Calu3 (cell line): ENCODE data around the gene OMP. TPM values are rescaled to one million over a fixed set of nuclear protein-coding genes. Genes with fewer than 3 reads are reported as not detected.

ENCODE experiments used
- BruUV-seq: library from RNA; stranded (reverse); fragments of 400-500 nt; replicated peaks from 2 replicates; lab custom pipeline; 2021; lab: Mats Ljungman, UMichigan
- CTCF ChIA-PET: fragments of 300-600 bp; sonication (Branson Sonifier 250); formaldehyde crosslinking; loops from one replicate; lab custom pipeline; 2022; ENCODE audit warnings: antibody characterized with exemption; lab: Charles Lee
- DNase-seq: peaks from one replicate; pipeline ENCODE4 v3.0.0; 2022
- H3K27ac Mint-ChIP-seq: one replicate; pipeline ENCODE4 v1.8.0; 2022; ENCODE audit warnings: mixed read lengths; ENCODE audit not compliant: unreplicated experiment
- H3K27me3 Mint-ChIP-seq: one replicate; pipeline ENCODE4 v1.8.0; 2022; ENCODE audit warnings: mixed read lengths; ENCODE audit not compliant: unreplicated experiment
- H3K36me3 Mint-ChIP-seq: one replicate; pipeline ENCODE4 v1.8.0; 2022; ENCODE audit warnings: mild to moderate bottlenecking, moderate library complexity, mixed read lengths; ENCODE audit not compliant: insufficient read depth, unreplicated experiment
- H3K4me1 Mint-ChIP-seq: one replicate; pipeline ENCODE4 v1.8.0; 2022; ENCODE audit warnings: mild to moderate bottlenecking, low read depth, mixed read lengths; ENCODE audit not compliant: unreplicated experiment
- H3K4me3 Mint-ChIP-seq: one replicate; pipeline ENCODE4 v1.8.0; 2022; ENCODE audit warnings: mild to moderate bottlenecking, low read depth, moderate library complexity, mixed read lengths; ENCODE audit not compliant: unreplicated experiment
- H3K9me3 Mint-ChIP-seq: one replicate; pipeline ENCODE4 v1.8.0; 2022; ENCODE audit warnings: low read depth, mixed read lengths; ENCODE audit not compliant: unreplicated experiment
- CTCF ChIP-seq: fragments of 200-600 bp; IDR thresholded peaks from one replicate; pipeline ENCODE4 v1.8.0; 2022; ENCODE audit warnings: antibody characterized with exemption; ENCODE audit not compliant: unreplicated experiment
- intact Hi-C: fragments of 100-400 bp; cut with micrococcal nuclease; formaldehyde crosslinking; loops from one replicate; pipeline ENCODE4 v1.10.0; 2022; ENCODE audit not compliant: unreplicated experiment
- total RNA-seq: library from RNA; stranded (reverse); gene quantifications from 2 replicates; pipeline ENCODE4 v1.2.3, GENCODE V29; 2022

OMP gene
- total RNA-seq, 1 experiment from 2014 or later, result 1.1 TPM

- no peak for DNase-seq
- Mint-ChIP-seq H3K4me1 (peaks cover 6% of the 10 kb centered on the region), H3K27me3 (peaks cover 53% of the 10 kb centered on the region), H3K36me3 (no peaks in the 10 kb centered on the region), H3K27ac (no peak overlapping the region), H3K9me3 (no peaks in the 10 kb centered on the region), H3K4me3 (no peak overlapping the region)
- TF ChIP-seq CTCF, result no peak
- CTCF ChIA-PET, result interaction anchor here (0.7 kb wide), 1 partner anchor 435 kb away, joined by 10 read pairs; no protein-coding TSS in a partner anchor
- intact Hi-C loops, result no loop called here
- no TSS peak for BruUV-seq
Measured at GRCh38 chr11:77147036-77147315, 44.3 kb downstream of the OMP start.

GRCh38 chr11:77147668-77148321, 45.2 kb downstream of the OMP start:
- H3K4me3 Mint-ChIP-seq, result peak overlapping the region; percentile 54
- peaks cover 56% of the 10 kb centered on the region for H3K27me3 Mint-ChIP-seq
- no peak for DNase-seq
- H3K27ac Mint-ChIP-seq, result no peak overlapping the region
- H3K4me1 Mint-ChIP-seq, result peaks cover 6% of the 10 kb centered on the region
- H3K36me3 Mint-ChIP-seq, result no peaks in the 10 kb centered on the region
- no peak for TF ChIP-seq CTCF
- CTCF ChIA-PET, result interaction anchor here (0.7 kb wide), 1 partner anchor 436 kb away, joined by 10 read pairs; no protein-coding TSS in a partner anchor
- BruUV-seq, result no TSS peak
- intact Hi-C loops, result no loop called here
- H3K9me3 Mint-ChIP-seq, result no peaks in the 10 kb centered on the region

- no TSS peak for BruUV-seq
- CTCF ChIA-PET, result no interaction called here
- no peaks in the 10 kb centered on the region for H3K36me3 Mint-ChIP-seq
- H3K27me3 Mint-ChIP-seq, result peaks cover 60% of the 10 kb centered on the region
- H3K9me3 Mint-ChIP-seq, result no peaks in the 10 kb centered on the region
- intact Hi-C loops, result no loop called here
- TF ChIP-seq CTCF, result no peak
- H3K4me1 Mint-ChIP-seq, result peaks cover 6% of the 10 kb centered on the region
- DNase-seq, result no peak
- H3K4me3 Mint-ChIP-seq, result no peak overlapping the region
- H3K27ac Mint-ChIP-seq, result no peak overlapping the region
Measured at GRCh38 chr11:77148963-77149715, 46.5 kb downstream of the OMP start.

- Mint-ChIP-seq H3K36me3 (no peaks in the 10 kb centered on the region), H3K27me3 (peaks cover 63% of the 10 kb centered on the region), H3K4me3 (no peak overlapping the region), H3K4me1 (peaks cover 4% of the 10 kb centered on the region), H3K9me3 (no peaks in the 10 kb centered on the region), H3K27ac (no peak overlapping the region)
- TF ChIP-seq CTCF, result no peak
- intact Hi-C loops, result no loop called here
- no TSS peak for BruUV-seq
- CTCF ChIA-PET, result no interaction called here
- DNase-seq, result no peak
Measured at GRCh38 chr11:77149716-77150392, 47.2 kb downstream of the OMP start.
